BJ (cell line): ENCODE results near the gene CEMIP2. TPM values are rescaled to one million over a fixed set of nuclear protein-coding genes. Genes with fewer than 3 reads are reported as not detected.

Source experiments
- CTCF ChIA-PET: fragments of 350-600 bp; formaldehyde crosslinking; extraction: SDS; loops from one replicate; lab custom pipeline; 2021; ENCODE audit warnings: antibody characterized with exemption, inconsistent platforms; lab: Yijun Ruan, JAX
- POLR2A ChIA-PET: fragments of 300-600 bp; sonication (Branson Sonifier 250); formaldehyde crosslinking; extraction: SDS; loops from one replicate; lab custom pipeline; 2021; ENCODE audit warnings: antibody characterized with exemption; lab: Charles Lee
- DNase-seq: peaks from one replicate; pipeline ENCODE4 v3.0.0-alpha.2; 2011; ENCODE audit warnings: low read depth
- H3K27me3 ChIP-seq: 2 replicates; pipeline ENCODE4 v1.6.0; 2011; ENCODE audit warnings: low read length; ENCODE audit not compliant: control insufficient read depth, insufficient read depth
- H3K36me3 ChIP-seq: 2 replicates; pipeline ENCODE4 v1.5.1; 2011; ENCODE audit warnings: low read length; ENCODE audit not compliant: control insufficient read depth, insufficient read depth
- H3K4me3 ChIP-seq: 2 replicates; pipeline ENCODE4 v1.5.1; 2011; ENCODE audit warnings: low read depth, mild to moderate bottlenecking, control low read depth, low read length
- polyA plus RNA-seq: library from polyadenylated mRNA; depleted of rRNA; stranded (reverse); fragments of >200 nt; gene quantifications from 2 replicates; pipeline ENCODE4 v1.2.3, GENCODE V29; 2011
- TF ChIP-seq, protein P1 (sequence below): IDR thresholded peaks from 2 replicates; pipeline ENCODE4 v1.5.1; 2011; ENCODE audit warnings: low read depth, mild to moderate bottlenecking, control low read depth, inconsistent platforms, low read length, moderate library complexity; ENCODE audit not compliant: insufficient read depth

CEMIP2 gene
- polyA plus RNA-seq, 1 experiment, result 120 TPM

DNA sequence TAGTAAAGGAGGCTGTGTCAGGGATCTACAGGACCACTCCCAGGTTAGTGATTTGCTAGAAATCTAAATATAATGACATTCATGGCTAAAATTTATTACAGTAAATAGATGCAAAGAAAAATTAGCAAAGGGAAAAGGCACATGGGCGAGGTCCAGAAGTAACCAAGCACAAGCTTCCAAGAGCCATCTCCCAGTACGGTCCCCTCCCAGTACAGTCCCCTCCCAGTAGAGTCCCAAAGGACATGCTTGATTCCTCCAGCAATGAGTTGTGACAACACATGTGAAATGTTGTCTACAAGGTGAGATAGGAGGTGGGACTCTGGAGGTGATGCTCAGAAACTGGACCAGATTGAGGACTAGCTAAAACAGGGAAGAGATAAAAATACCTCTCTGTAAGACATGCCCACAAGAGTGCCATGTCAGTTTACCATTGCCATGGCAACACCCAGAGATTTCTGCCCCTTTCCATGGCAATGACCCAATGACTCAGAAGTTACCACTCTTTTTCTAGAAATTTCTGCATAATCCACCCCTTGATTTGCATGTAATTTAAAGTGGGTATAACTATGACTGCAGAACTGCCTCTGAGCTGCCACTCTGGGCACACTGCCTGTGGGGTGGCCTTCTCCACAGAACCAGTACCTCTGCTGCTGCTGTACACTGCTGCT lies 27.9 kb upstream of the CEMIP2 start:
- Histone ChIP-seq H3K36me3 (no peaks in the 10 kb centered on the region), H3K4me3 (no peak overlapping the region), H3K27me3 (no peaks in the 10 kb centered on the region)
- ChIA-PET POLR2A (no interaction called here), CTCF (interaction anchor here (1.6 kb wide), 1 partner anchor 229 kb away, joined by 6 read pairs; no protein-coding TSS in a partner anchor)
- TF ChIP-seq, protein P1, sequence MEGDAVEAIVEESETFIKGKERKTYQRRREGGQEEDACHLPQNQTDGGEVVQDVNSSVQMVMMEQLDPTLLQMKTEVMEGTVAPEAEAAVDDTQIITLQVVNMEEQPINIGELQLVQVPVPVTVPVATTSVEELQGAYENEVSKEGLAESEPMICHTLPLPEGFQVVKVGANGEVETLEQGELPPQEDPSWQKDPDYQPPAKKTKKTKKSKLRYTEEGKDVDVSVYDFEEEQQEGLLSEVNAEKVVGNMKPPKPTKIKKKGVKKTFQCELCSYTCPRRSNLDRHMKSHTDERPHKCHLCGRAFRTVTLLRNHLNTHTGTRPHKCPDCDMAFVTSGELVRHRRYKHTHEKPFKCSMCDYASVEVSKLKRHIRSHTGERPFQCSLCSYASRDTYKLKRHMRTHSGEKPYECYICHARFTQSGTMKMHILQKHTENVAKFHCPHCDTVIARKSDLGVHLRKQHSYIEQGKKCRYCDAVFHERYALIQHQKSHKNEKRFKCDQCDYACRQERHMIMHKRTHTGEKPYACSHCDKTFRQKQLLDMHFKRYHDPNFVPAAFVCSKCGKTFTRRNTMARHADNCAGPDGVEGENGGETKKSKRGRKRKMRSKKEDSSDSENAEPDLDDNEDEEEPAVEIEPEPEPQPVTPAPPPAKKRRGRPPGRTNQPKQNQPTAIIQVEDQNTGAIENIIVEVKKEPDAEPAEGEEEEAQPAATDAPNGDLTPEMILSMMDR, result no peak
- DNase-seq, result no peak

DNA sequence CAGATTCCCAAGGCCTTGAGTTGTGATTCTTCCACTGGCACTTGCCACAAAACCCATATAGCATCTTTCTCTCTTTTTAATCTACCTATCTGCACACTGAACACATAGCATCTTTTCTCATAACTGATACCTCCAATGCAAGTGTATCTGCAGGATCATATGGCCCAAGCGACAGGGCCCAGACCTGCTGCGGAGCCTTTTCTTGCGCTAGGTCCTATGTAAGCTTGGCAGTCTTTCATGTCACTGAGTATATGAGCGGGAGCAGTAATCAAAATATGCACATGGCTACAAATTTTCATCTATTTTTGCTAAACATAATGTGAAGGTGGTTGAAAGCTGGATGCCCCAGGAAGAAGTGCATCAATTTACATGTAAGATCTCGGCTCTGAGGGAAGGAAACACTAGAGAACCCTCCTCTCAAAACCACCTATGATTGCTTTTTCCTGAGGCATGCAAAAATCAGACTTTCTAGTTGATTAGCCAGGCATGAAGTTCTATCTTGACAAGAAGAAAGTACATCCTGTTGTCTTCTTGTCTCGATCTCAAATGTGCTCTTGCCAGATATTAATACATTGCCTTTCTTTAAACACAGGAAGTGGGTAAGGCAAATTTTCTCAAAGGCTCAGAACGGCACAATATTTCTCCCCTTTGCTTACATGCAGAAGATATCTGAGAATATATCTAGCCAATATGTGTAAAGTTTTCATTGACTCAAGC lies 26.9 kb upstream of the CEMIP2 start:
- ChIA-PET POLR2A (no interaction called here), CTCF (interaction anchor here (1.1 to 2.1 kb wide), 2 partner anchors 9 to 24 kb away, joined by 4 to 6 read pairs; no protein-coding TSS in a partner anchor)
- Histone ChIP-seq H3K4me3 (no peak overlapping the region), H3K36me3 (no peaks in the 10 kb centered on the region), H3K27me3 (no peaks in the 10 kb centered on the region)
- no peak for DNase-seq
- TF ChIP-seq, protein P1, result no peak

DNA sequence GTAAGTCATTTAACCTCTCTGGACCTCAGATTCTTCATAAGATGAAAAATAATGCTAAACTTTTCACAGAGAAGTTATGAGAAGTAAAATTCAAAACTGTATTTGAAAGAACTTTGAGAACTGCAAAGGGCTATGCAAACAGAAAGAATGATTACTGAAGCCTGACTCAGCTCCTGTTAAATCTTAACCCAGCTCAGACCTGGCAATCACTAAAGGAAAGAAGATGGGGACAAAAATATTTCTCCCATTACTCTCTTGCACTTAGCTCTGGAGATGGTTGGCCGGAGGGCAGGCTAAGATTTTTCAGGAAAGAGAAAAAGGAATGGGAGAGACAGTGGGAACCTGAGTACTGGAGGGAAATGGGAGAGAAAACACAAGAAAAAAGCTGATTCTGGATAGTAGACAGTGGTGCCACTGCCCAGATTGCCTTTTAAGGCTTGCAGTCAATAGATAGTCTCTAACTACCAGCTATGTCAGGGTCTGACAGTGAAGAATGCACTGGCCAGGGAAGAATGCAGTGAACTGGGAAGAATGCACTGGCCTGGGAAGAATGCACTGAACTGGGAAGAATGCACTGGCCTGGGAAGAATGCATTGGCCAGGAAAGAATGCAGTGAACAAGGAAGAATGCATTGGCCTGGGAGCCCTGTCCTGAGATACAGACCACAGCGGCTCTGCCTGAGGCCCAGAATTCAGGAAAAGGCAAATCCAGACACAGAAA lies 25.2 kb upstream of the CEMIP2 start:
- Histone ChIP-seq H3K36me3 (no peaks in the 10 kb centered on the region), H3K27me3 (no peaks in the 10 kb centered on the region), H3K4me3 (no peak overlapping the region)
- ChIA-PET CTCF (interaction anchor here (2.1 to 2.9 kb wide), 3 partner anchors 13 to 231 kb away, joined by 6 to 13 read pairs (median 11); no protein-coding TSS in a partner anchor), POLR2A (interaction anchor here (0.6 kb wide), 1 partner anchor 59 kb away, joined by 4 read pairs; no protein-coding TSS in a partner anchor)
- TF ChIP-seq, protein P1, result no peak
- peak; percentile 13 for DNase-seq

DNA sequence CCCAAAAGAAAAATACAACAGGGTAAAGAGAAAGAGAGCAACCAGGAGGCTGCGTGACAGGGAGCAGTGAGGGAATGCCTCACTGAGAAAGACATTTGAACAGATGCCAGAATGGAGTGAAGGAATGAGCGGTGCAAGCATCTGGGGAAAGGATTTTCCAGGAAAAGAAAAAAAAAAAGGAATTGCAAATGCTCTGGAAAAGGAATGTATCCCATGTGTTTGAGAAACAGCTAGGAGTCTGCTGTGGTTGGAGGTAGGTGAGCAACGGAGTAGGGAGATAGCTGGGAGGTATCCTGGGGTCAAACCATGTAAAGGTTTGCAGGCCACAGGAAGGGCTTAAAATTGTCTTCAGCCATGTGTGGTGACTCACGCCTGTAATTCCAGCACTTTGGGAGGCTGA lies 23.6 kb upstream of the CEMIP2 start:
- no peaks in the 10 kb centered on the region for H3K27me3 ChIP-seq
- peak; percentile 47 for DNase-seq
- TF ChIP-seq, protein P1, result no peak
- no peaks in the 10 kb centered on the region for H3K36me3 ChIP-seq
- no peak overlapping the region for H3K4me3 ChIP-seq
- CTCF ChIA-PET, result interaction anchor here (1.1 to 2.9 kb wide), 2 partner anchors 15 to 233 kb away, joined by 3 to 13 read pairs; no protein-coding TSS in a partner anchor
- POLR2A ChIA-PET, result interaction anchor here (0.8 kb wide), 1 partner anchor 23 kb away, joined by 3 read pairs; no protein-coding TSS in a partner anchor
